Spleen (tissue), 7 donors: ENCODE results near the gene LPCAT1.

ENCODE experiments used
- CTCF ChIP-seq, 11 experiments: fragments of 200-600 bp in 7 of 11; fragments of 450-650 bp in 4 of 11; sonication (generic) in 4 of 11; IDR thresholded peaks in 8 of 11; conservative IDR thresholded peaks in 3 of 11; 1 replicate in 7 of 11; 2 replicates in 4 of 11; pipeline versions ENCODE4 v1.4.0 to v1.8.0; 2016 to 2021; ENCODE audit warnings: antibody characterized with exemption in 11 of 11, inconsistent platforms in 4 of 11, mild to moderate bottlenecking in 1 of 11
- POLR2A ChIP-seq, 3 donors: fragments of 450-650 bp; IDR thresholded peaks; one replicate each; pipeline ENCODE4 v1.5.1; 2017; ENCODE audit warnings: antibody characterized with exemption in 3 of 3, mild to moderate bottlenecking in 1 of 3
- donor health status: DM: no; HTN: no; CAD: no; lungs with moderate emphysema.
- donor health status: DM: no; HTN: no; CAD: no.
- donor health status: DM: no; HTN: no; CAD: no.

- TF ChIP-seq CTCF (IDR thresholded peaks at IDR 0.05 in 8 of 11, conservative IDR thresholded peaks at IDR 0.05 in 3 of 11) = no peak
- no peak for TF ChIP-seq POLR2A (IDR thresholded peaks at IDR 0.05)
Measured at GRCh38 chr5:1467341-1468246, 56.2 kb downstream of the LPCAT1 start.
